ENCODE results near the gene EMC6. TPM values are rescaled to one million over a fixed set of nuclear protein-coding genes. Genes with fewer than 3 reads are reported as not detected.

EMC6 gene
- total RNA-seq, 1 experiment from 2014 or later, result 62.4 TPM

GRCh38 chr17:3697103-3697476 is 28.5 kb downstream of the EMC6 start:
- ChIA-PET RAD21 (ENCODE audit: low non-redundant PET in 1 of 2, low total read pairs in 2 of 2, uncharacterized antibody in 2 of 2, unreplicated experiment in 2 of 2) (no interaction called here), CTCF (no interaction called here), POLR2A (no interaction called here)
- no peak overlapping the region for H3K9ac ChIP-seq (ENCODE audit: low read length)
- H3K9me3 ChIP-seq (ENCODE audit: control insufficient read depth in 1 of 2, insufficient read depth in 1 of 2, low read depth in 1 of 2, low read length in 2 of 2), result peaks cover 9 to 10% of the 10 kb centered on the region in 2 experiments; a peak in 2 of 4 replicates
- intact Hi-C loops (cut with micrococcal nuclease), result no loop called here
- H3K4me1 ChIP-seq (ENCODE audit: control insufficient read depth in 1 of 2, insufficient read depth in 2 of 2, low read length in 2 of 2), result peaks cover 0 to 11% of the 10 kb centered on the region in 2 experiments; a peak in 2 of 4 replicates
- H3K79me2 ChIP-seq (ENCODE audit: insufficient read depth, low read length), result no peaks in the 10 kb centered on the region
- H3K9me2 ChIP-seq (ENCODE audit: insufficient read depth), result no peaks in the 10 kb centered on the region
- H3K27me3 ChIP-seq (ENCODE audit: insufficient read depth, low read length), result no peaks in the 10 kb centered on the region
- H3K4me3 ChIP-seq (replicated peaks in 1 of 2; ENCODE audit: low read depth in 1 of 2, low read length in 2 of 2), result no peak overlapping the region
- no peak overlapping the region for H2AFZ ChIP-seq (ENCODE audit: low read depth, low read length, poor library complexity, severe bottlenecking)
- H3K27ac ChIP-seq (ENCODE audit: low read depth, low read length), result no peak overlapping the region
- H3K36me3 ChIP-seq (ENCODE audit: control insufficient read depth in 1 of 2, insufficient read depth in 2 of 2, low read length in 2 of 2), result no peaks in the 10 kb centered on the region
- ATAC-seq, result no peak
- no TSS peak for BruUV-seq (replicated peaks)
- no peak for TF ChIP-seq EGR1 (IDR thresholded peaks at IDR 0.05; ENCODE audit: low read depth)
- no peak for TF ChIP-seq MAX (IDR thresholded peaks at IDR 0.05)
- TF ChIP-seq ZBTB33 (IDR thresholded peaks at IDR 0.05; ENCODE audit: extremely low read depth, insufficient replicate concordance, low read length), result no peak
- no peak for TF ChIP-seq REST (IDR thresholded peaks at IDR 0.05; ENCODE audit: low read depth)
- no peak for DNase-seq (ENCODE audit: low read depth, low spot score)
- H4K20me1 ChIP-seq (ENCODE audit: insufficient read depth), result no peaks in the 10 kb centered on the region
- no peak overlapping the region for H3K4me2 ChIP-seq (ENCODE audit: low read length)
